HFFc6 (cell line): ENCODE measurements around the gene ABT1. TPM values are rescaled to one million over a fixed set of nuclear protein-coding genes. Genes with fewer than 3 reads are reported as not detected.

Experiments
- DNase-seq: peaks from one replicate; pipeline ENCODE4 v3.0.0-alpha.2; 2018
- H3K27ac Mint-ChIP-seq: 2 replicates; pipeline ENCODE4 v1.8.0; 2020; ENCODE audit warnings: mild to moderate bottlenecking, mixed read lengths
- H3K27me3 Mint-ChIP-seq: 2 replicates; pipeline ENCODE4 v1.8.0; 2021; ENCODE audit warnings: mild to moderate bottlenecking, moderate library complexity, mixed read lengths; ENCODE audit not compliant: insufficient read depth
- H3K36me3 Mint-ChIP-seq: 2 replicates; pipeline ENCODE4 v1.8.0; 2021; ENCODE audit warnings: low read depth, mixed read lengths
- H3K4me1 Mint-ChIP-seq: 2 replicates; pipeline ENCODE4 v1.8.0; 2020; ENCODE audit warnings: low read depth, mixed read lengths
- H3K4me3 Mint-ChIP-seq: 2 replicates; pipeline ENCODE4 v1.8.0; 2020; ENCODE audit warnings: mild to moderate bottlenecking, moderate library complexity, mixed read lengths
- H3K9me3 Mint-ChIP-seq: 2 replicates; pipeline ENCODE4 v1.8.0; 2020; ENCODE audit warnings: mild to moderate bottlenecking, mixed read lengths
- CTCF ChIP-seq: fragments of 200-600 bp; sonication (generic); IDR thresholded peaks from 2 replicates; pipeline ENCODE4 v1.5.0; 2021; ENCODE audit warnings: antibody characterized with exemption, mild to moderate bottlenecking
- total RNA-seq, 6 experiments: library from RNA; stranded (reverse); fragmentation: NEBNext Ultra II Directional; extraction: Animal tissue kit (Norgen Biotek cat#: 25700); gene quantifications; 2 replicates in 1 of 6; 3 replicates in 5 of 6; pipeline ENCODE4 v1.2.3, GENCODE V29; 2021

The ABT1 gene
- total RNA-seq, 6 experiments from 2014 or later, result 14.2 to 17.2 (median 15.5) TPM

GRCh38 chr6:26597389-26597766 lies 625 bp downstream of the ABT1 start:
- no peak overlapping the region for H3K27ac Mint-ChIP-seq
- H3K4me3 Mint-ChIP-seq, result no peak overlapping the region
- no peaks in the 10 kb centered on the region; the same call in 1 of the 2 replicates for H3K36me3 Mint-ChIP-seq
- TF ChIP-seq CTCF, result no peak
- no peak for DNase-seq
- peaks cover 14% of the 10 kb centered on the region; the same call in 1 of the 2 replicates for H3K4me1 Mint-ChIP-seq
- peaks cover 2% of the 10 kb centered on the region; the same call in 1 of the 2 replicates for H3K27me3 Mint-ChIP-seq
- H3K9me3 Mint-ChIP-seq, result no peaks in the 10 kb centered on the region

GRCh38 chr6:26597821-26598220 lies 1.1 kb downstream of the ABT1 start:
- Mint-ChIP-seq H3K4me1 (peaks cover 14% of the 10 kb centered on the region; the same call in 1 of the 2 replicates), H3K4me3 (no peak overlapping the region), H3K27me3 (peaks cover 2% of the 10 kb centered on the region; the same call in 1 of the 2 replicates), H3K9me3 (no peaks in the 10 kb centered on the region), H3K36me3 (no peaks in the 10 kb centered on the region; the same call in 1 of the 2 replicates), H3K27ac (no peak overlapping the region)
- no peak for TF ChIP-seq CTCF
- DNase-seq, result no peak

- no peak for DNase-seq
- no peak for TF ChIP-seq CTCF
- Mint-ChIP-seq H3K4me3 (no peak overlapping the region), H3K4me1 (peaks cover 14% of the 10 kb centered on the region; the same call in 1 of the 2 replicates), H3K27ac (no peak overlapping the region), H3K27me3 (peaks cover 2% of the 10 kb centered on the region; the same call in 1 of the 2 replicates), H3K9me3 (no peaks in the 10 kb centered on the region), H3K36me3 (no peaks in the 10 kb centered on the region; the same call in 1 of the 2 replicates)
Observed at GRCh38 chr6:26598267-26598666, 1.5 kb downstream of the ABT1 start.

GRCh38 chr6:26599134-26599533 lies 2.4 kb downstream of the ABT1 start:
- Mint-ChIP-seq H3K9me3 (no peaks in the 10 kb centered on the region), H3K27me3 (peaks cover 2% of the 10 kb centered on the region; the same call in 1 of the 2 replicates), H3K4me1 (peaks cover 14% of the 10 kb centered on the region; the same call in 1 of the 2 replicates), H3K4me3 (no peak overlapping the region), H3K27ac (no peak overlapping the region), H3K36me3 (no peaks in the 10 kb centered on the region; the same call in 1 of the 2 replicates)
- no peak for DNase-seq
- TF ChIP-seq CTCF, result no peak

- no peak overlapping the region for H3K27ac Mint-ChIP-seq
- no peaks in the 10 kb centered on the region for H3K9me3 Mint-ChIP-seq
- DNase-seq, result no peak
- no peak for TF ChIP-seq CTCF
- H3K4me1 Mint-ChIP-seq, result peaks cover 14% of the 10 kb centered on the region; the same call in 1 of the 2 replicates
- peaks cover 2% of the 10 kb centered on the region; the same call in 1 of the 2 replicates for H3K27me3 Mint-ChIP-seq
- H3K4me3 Mint-ChIP-seq, result no peak overlapping the region
- H3K36me3 Mint-ChIP-seq, result no peaks in the 10 kb centered on the region; the same call in 1 of the 2 replicates
Observed at GRCh38 chr6:26599591-26599990, 2.8 kb downstream of the ABT1 start.
